Spinal cord (tissue), 10 donors: ENCODE results near the gene SUCO. TPM values are rescaled to one million over a fixed set of nuclear protein-coding genes. Genes with fewer than 3 reads are reported as not detected.
"Not testable (repeated sequence)": the region's sequence is repeated elsewhere in the genome, so short reads cannot be mapped to it uniquely, and the experiment has no call there.

Experiments
- DNase-seq, 6 donors: peaks; one replicate each; pipeline versions ENCODE4 v3.0.0 to v3.0.0-alpha.2; 2013 to 2015; ENCODE audit warnings: low spot score in 6 of 6, low read depth in 4 of 6
- H3K27ac ChIP-seq: one replicate; pipeline ENCODE4 v1.5.1; 2013; ENCODE audit warnings: low read depth, low read length, control low read depth
- H3K27me3 ChIP-seq: one replicate; pipeline ENCODE4 v1.6.1; 2013; ENCODE audit warnings: low read length; ENCODE audit not compliant: control insufficient read depth, insufficient read depth
- H3K36me3 ChIP-seq: one replicate; pipeline ENCODE4 v1.6.1; 2013; ENCODE audit warnings: low read length; ENCODE audit not compliant: control insufficient read depth, insufficient read depth
- H3K4me1 ChIP-seq: one replicate; pipeline ENCODE4 v1.6.1; 2013; ENCODE audit warnings: low read length; ENCODE audit not compliant: control insufficient read depth, insufficient read depth
- H3K4me3 ChIP-seq: one replicate; pipeline ENCODE4 v1.5.1; 2013; ENCODE audit warnings: low read depth, low read length, control low read depth
- H3K9me3 ChIP-seq: one replicate; pipeline ENCODE4 v1.6.1; 2013; ENCODE audit warnings: low read length; ENCODE audit not compliant: control insufficient read depth, insufficient read depth
- WGBS: methylation state at CpG from one replicate; pipeline ENCODE4 v1.1.5; 2013; ENCODE audit warnings: missing lambda C conversion rate; ENCODE audit not compliant: insufficient coverage; 5-methylcytosine and 5-hydroxymethylcytosine counted together
- polyA plus RNA-seq, 2 donors: library from polyadenylated mRNA; unstranded; fragments of 120-200 nt; gene quantifications; one replicate each; pipeline ENCODE4 v1.2.1, GENCODE V29; 2013; ENCODE audit not compliant: insufficient read length in 2 of 2
- total RNA-seq, 2 donors: library from RNA; depleted of rRNA in 1 of 2; stranded (reverse); fragments of 120-200 nt in 1 of 2; fragments of >200 nt in 1 of 2; gene quantifications; one replicate each; pipeline versions ENCODE4 v1.2.3 to v1.2.4, GENCODE V29; 2013 to 2014
- donor health status: healthy.

Gene SUCO
- total and polyA plus RNA-seq, 4 donors, result 35.0 to 81.0 (median 43.5) TPM

DNA sequence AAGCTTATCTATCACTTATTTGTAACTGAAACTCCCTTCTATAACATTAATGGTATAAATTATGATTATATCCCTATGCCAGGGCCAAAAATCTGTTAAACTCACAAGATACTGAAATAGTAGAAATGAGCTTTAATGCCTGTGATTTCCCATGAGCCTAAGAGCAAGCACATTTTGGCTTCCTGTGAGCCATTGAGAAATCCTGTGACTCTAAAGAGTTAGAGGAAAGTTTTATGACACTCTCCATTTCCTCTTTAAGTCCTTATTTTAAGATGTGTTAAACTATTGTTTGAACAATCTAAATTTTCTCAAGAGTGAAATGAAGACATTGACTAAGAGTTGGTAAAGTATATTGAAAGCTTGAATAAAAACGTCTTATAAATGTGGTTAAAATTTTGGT is 45.6 kb downstream of the SUCO start:
- DNase-seq, result no peak
- H3K4me3 ChIP-seq, result no peak overlapping the region
- no peaks in the 10 kb centered on the region for H3K36me3 ChIP-seq
- WGBS, result no CpG with 5 or more reads among the region's 1 CpG
- H3K27ac ChIP-seq, result no peak overlapping the region
- H3K4me1 ChIP-seq, result no peaks in the 10 kb centered on the region
- H3K27me3 ChIP-seq, result no peaks in the 10 kb centered on the region
- no peaks in the 10 kb centered on the region for H3K9me3 ChIP-seq

DNA sequence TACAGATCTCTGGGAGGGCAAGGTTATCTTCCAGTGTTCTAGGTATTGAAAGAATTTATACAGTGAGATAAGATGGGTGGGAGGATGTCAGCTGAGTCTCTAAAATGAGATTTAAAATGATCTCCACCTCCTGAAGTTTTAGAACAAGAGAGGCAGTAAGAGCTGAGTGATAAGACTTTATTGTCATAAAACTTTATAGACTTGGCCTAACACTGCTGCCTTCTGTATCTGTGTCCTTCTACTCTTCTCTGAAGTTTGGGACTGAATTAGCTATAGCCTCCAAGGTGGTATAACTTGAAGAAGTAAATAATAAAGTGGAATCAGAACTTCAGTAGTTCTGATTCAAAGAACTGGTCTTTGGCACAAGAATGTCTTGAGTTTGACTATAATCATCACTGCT is 48.3 kb downstream of the SUCO start:
- no peaks in the 10 kb centered on the region for H3K27me3 ChIP-seq
- H3K9me3 ChIP-seq, result no peaks in the 10 kb centered on the region
- DNase-seq, result no peak
- no peak overlapping the region for H3K27ac ChIP-seq
- H3K4me1 ChIP-seq, result no peaks in the 10 kb centered on the region
- no peak overlapping the region for H3K4me3 ChIP-seq
- H3K36me3 ChIP-seq, result no peaks in the 10 kb centered on the region

DNA sequence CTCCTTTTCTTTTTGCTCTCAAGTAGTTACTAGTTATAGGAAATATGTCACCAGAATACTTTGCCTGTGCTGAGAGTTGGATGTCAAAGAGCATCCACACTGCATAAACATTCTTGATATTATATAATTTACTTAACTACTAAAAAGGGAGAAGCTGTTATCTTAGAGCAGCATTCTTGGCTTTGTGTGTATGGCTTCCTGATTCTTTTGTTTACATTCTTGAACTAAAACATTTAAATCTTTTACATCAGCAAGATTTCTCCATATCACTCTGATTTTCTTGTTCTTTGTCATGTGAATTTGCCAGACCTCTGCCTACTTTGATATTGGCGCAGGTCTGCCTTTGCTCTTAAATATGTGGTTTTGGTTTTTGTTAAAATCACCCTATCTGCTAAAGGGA is 48.8 kb downstream of the SUCO start:
- Histone ChIP-seq H3K36me3 (no peaks in the 10 kb centered on the region), H3K27me3 (no peaks in the 10 kb centered on the region), H3K9me3 (no peaks in the 10 kb centered on the region), H3K4me1 (no peaks in the 10 kb centered on the region), H3K4me3 (no peak overlapping the region), H3K27ac (no peak overlapping the region)
- no CpG with 5 or more reads among the region's 1 CpG for WGBS
- no peak for DNase-seq

DNA sequence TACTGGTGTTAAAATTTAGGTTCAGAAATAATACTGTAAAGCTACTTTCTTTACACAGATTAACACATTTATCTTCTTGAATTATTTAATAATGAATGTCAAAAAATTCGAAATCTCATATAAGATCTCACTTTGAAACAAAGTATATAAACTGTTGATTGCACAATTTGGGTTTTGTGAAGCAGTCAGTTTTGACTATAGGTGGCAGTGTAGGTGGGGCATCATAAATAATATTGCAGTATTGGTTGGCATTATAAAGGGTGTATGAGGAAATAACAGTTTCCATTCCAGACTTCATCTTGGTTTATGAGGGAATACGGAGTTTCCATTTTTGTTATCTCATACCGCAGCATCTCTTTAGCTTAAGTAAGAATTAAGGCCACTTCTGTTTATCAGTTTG is 49.9 kb downstream of the SUCO start:
- H3K9me3 ChIP-seq, result no peaks in the 10 kb centered on the region
- H3K4me1 ChIP-seq, result no peaks in the 10 kb centered on the region
- no CpG with 5 or more reads among the region's 3 CpGs for WGBS
- H3K27ac ChIP-seq, result no peak overlapping the region
- H3K4me3 ChIP-seq, result no peak overlapping the region
- no peaks in the 10 kb centered on the region for H3K36me3 ChIP-seq
- no peak for DNase-seq
- H3K27me3 ChIP-seq, result no peaks in the 10 kb centered on the region

DNA sequence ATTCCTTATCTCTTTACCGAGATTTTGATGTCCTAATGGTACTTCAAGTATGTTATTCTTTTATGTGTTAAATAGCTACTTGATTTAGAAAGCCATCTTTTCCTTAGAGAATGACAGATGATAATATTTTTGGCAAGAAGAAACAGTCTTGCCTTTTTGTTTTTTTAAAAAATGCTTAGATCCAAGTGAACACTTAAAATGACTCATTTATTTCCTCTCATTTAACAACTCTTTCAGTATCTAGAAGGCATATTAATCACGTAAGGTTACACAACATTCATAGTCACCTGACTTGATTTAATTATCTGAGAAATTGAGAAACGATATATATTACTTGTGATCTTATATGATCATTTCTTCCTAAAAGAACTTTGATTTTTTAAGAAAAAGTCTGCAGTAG is 52.4 kb downstream of the SUCO start:
- Histone ChIP-seq H3K4me3 (no peak overlapping the region), H3K9me3 (no peaks in the 10 kb centered on the region), H3K4me1 (no peaks in the 10 kb centered on the region), H3K36me3 (peaks cover 2% of the 10 kb centered on the region), H3K27me3 (no peaks in the 10 kb centered on the region), H3K27ac (no peak overlapping the region)
- WGBS, result no CpG with 5 or more reads among the region's 3 CpGs
- no peak for DNase-seq

DNA sequence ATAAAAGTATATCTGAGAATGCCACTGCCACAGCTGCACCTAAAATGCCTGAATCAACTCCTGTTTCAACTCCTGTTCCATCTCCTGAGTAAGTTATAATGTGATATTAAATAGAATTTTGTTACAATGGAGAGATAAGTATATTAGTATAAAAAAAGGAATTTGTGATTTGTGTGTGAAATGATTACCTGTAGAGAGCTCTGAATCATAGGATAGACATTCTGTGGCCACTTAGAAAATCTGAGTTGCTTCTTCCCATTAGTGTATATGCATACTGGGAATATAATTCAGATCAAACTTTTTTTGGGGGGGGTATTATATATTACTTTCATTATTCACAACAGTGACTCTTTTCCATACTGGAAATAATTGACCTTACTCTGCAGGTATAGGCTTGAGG is 52.9 kb downstream of the SUCO start:
- no peaks in the 10 kb centered on the region for H3K9me3 ChIP-seq
- peaks cover 2% of the 10 kb centered on the region for H3K36me3 ChIP-seq
- DNase-seq, result no peak
- H3K27ac ChIP-seq, result no peak overlapping the region
- no peaks in the 10 kb centered on the region for H3K27me3 ChIP-seq
- H3K4me1 ChIP-seq, result no peaks in the 10 kb centered on the region
- no peak overlapping the region for H3K4me3 ChIP-seq

DNA sequence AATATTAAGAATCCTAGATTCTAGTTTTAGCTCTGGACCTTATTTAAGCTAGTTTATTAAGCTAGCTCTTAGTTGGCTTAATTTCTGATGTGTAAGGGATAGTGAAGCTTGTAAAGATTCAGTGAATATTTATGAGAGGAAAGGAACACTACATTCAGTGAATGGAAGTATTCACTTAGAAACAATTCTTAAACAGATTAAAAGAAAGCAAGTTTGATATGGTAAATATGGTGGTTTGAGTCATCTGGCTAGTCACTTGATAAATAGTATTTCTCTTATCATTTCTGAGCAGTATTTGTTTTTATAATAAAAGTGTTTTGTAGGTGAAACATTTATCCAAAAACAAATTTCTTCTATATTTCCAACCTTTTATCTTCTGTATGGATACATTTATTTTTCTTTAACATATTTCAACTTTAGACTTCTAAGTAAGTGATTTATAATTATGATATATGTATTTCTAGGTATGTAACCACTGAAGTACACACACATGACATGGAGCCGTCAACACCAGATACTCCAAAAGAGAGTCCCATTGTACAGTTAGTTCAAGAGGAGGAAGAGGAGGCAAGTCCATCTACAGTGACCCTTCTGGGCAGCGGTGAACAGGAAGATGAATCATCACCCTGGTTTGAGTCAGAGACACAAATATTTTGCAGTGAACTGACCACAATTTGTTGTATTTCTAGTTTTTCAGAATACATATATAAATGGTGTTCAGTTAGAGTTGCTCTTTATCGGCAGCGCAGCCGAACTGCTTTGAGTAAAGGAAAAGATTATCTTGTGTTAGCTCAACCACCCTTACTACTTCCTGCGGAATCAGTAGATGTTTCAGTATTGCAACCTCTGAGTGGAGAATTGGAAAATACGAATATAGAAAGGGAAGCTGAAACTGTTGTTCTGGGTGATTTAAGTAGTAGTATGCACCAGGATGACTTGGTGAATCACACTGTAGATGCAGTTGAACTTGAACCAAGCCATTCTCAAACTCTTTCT is 55.6 kb downstream of the SUCO start:
- H3K9me3 ChIP-seq, result no peaks in the 10 kb centered on the region
- no peak overlapping the region for H3K4me3 ChIP-seq
- H3K36me3 ChIP-seq, result peaks cover 2% of the 10 kb centered on the region
- no peaks in the 10 kb centered on the region for H3K4me1 ChIP-seq
- no peaks in the 10 kb centered on the region for H3K27me3 ChIP-seq
- no peak for DNase-seq
- no peak overlapping the region for H3K27ac ChIP-seq
- WGBS, result no CpG with 5 or more reads among the region's 7 CpGs

DNA sequence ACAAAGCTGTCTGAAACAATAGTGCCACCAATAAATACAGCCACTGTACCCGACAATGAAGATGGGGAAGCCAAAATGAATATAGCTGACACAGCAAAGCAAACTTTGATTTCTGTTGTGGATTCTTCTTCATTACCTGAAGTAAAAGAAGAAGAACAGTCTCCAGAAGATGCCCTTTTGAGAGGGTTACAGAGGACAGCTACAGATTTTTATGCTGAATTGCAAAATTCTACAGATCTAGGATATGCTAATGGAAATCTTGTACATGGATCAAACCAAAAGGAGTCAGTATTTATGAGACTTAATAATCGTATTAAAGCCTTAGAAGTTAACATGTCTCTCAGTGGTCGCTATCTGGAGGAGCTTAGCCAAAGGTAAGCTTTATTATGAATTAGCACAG is 56.6 kb downstream of the SUCO start:
- no peaks in the 10 kb centered on the region for H3K27me3 ChIP-seq
- no peaks in the 10 kb centered on the region for H3K9me3 ChIP-seq
- no peak overlapping the region for H3K27ac ChIP-seq
- H3K36me3 ChIP-seq, result peaks cover 2% of the 10 kb centered on the region
- DNase-seq, result no peak
- no CpG with 5 or more reads among the region's 3 CpGs for WGBS
- H3K4me3 ChIP-seq, result no peak overlapping the region
- H3K4me1 ChIP-seq, result no peaks in the 10 kb centered on the region

DNA sequence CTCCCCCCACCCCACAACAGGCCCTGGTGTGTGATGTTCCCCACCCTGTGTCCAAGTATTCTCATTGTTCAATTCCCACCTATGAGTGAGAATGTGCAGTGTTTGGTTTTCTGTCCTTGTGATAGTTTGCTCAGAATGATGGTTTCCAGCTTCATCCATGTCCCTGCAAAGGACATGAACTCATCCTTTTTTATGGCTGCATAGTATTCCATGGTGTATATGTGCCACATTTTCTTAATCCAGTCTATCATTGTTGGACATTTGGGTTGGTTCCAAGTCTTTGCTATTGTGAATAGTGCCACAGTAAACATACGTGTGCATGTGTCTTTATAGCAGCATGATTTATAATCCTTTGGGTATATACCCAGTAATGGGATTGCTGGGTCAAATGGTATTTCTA is 58.5 kb downstream of the SUCO start:
- H3K27me3 ChIP-seq, H3K4me3 ChIP-seq, H3K27ac ChIP-seq, H3K36me3 ChIP-seq, H3K4me1 ChIP-seq, H3K9me3 ChIP-seq, DNase-seq: not testable (repeated sequence)
- no CpG with 5 or more reads among the region's 1 CpG for WGBS

DNA sequence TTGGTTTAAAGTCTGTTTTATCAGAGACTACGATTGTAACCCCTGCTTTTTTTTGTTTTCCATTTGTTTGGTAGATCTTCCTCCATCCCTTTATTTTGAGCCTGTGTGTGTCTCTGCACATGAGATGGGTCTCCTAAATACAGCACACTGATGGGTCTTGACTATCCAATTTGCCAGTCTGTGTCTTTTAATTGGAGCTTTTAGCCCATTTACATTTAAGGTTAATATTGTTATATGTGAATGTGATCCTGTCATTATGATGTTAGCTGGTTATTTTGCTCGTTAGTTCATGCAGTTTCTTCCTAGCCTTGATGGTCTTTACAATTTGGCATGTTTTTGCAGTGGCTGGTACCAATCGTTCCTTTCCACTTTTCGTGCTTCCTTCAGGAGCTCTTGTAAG is 62.1 kb downstream of the SUCO start:
- H3K27me3 ChIP-seq, H3K9me3 ChIP-seq, DNase-seq, H3K4me3 ChIP-seq, H3K4me1 ChIP-seq, H3K27ac ChIP-seq: not testable (repeated sequence)
- peaks cover 10% of the 10 kb centered on the region for H3K36me3 ChIP-seq
- 83% methylated on average over 1 of the region's 4 CpGs for WGBS
